ENCODE results near the gene VTI1A.
"Not testable (repeated sequence)": the region's sequence is repeated elsewhere in the genome, so short reads cannot be mapped to it uniquely, and the experiment has no call there.

VTI1A gene

DNA sequence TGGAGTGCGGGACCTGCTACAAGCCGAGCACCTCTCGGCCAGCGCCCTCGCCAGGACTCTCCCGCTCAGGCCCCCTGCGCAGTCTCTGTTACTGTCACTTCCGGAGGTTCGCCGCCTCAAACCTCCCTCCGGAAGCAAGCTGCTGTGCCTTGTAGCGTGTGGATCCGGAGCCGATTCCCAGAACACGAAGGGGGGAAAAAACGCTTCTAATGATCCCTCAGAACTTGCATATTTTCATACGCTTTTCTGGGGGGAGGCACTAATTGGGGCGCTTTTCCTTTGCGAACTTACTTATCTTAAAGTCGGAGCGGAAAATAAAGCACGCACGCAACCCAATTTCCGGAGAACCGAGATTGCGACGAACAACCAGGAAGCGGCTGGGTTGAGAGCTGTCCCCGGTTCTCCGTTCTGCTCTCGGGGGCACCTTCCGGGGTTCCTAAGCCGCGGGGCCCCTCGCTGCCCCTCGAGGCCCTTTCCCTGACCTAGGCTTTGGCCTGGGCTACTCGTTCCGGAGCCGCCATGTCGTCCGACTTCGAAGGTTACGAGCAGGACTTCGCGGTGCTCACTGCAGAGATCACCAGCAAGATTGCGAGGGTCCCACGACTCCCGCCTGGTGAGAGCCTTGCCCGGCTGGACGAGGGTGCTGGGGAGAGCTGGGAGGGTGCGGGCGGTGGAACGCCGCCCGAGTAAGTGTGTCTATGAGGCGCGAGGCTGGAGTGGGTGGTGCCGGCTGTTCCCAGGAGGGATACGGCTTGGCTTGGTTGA, at the start of gene VTI1A, which contains the start of gene ZDHHC6:
Gene VTI1A (plus strand): TSS at position 361 of the 765 bp plus-strand sequence. CDS start 159 bp downstream, at position 520.
Gene ZDHHC6 (minus strand): TSS at position 60 of the 765 bp plus-strand sequence. CDS start 1,478 bp downstream, outside the sequence.
- H3K4me1 ChIP-seq (ENCODE audit: control insufficient read depth, insufficient read depth, low read length), result peaks cover 6% of the 10 kb centered on the region
- H3K36me3 ChIP-seq (ENCODE audit: control insufficient read depth, insufficient read depth, low read length), result no peaks in the 10 kb centered on the region
- H3K27me3 ChIP-seq (ENCODE audit: control insufficient read depth, insufficient read depth, low read length), result no peaks in the 10 kb centered on the region
- H3K9ac ChIP-seq (ENCODE audit: low read length), result peak within 1 kb of the TSS; percentile 94
- no peaks in the 10 kb centered on the region for H3K9me3 ChIP-seq (ENCODE audit: control insufficient read depth, low read length)
- peak within 1 kb of the TSS; percentile 100 for H3K4me3 ChIP-seq (ENCODE audit: low read length)

DNA sequence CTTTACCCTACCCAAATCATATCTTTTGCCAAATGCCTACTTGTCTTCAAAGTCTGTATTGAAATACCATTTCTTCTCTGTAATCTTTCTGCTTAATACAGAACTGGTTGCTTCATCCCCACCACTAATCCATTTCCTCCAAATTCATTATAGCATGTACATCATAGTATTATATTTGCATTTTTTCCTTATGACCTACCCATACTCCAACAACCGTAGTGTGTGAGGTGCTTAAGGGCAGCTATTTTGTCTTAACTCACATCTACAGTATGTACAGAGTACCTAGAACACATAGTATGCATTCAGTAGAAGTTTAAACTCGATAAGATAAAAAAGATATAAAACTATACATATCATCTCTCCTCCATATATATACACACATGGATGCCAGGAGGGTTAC, 49.4 kb upstream of the VTI1A start:
- H3K9ac ChIP-seq (ENCODE audit: low read length), result no peak overlapping the region
- H3K9me3 ChIP-seq (ENCODE audit: control insufficient read depth, low read length), result no peaks in the 10 kb centered on the region
- no peak overlapping the region for H3K4me3 ChIP-seq (ENCODE audit: low read length)
- H3K4me1 ChIP-seq (ENCODE audit: control insufficient read depth, insufficient read depth, low read length), result peaks cover 27% of the 10 kb centered on the region
- H3K27me3 ChIP-seq (ENCODE audit: control insufficient read depth, insufficient read depth, low read length), result no peaks in the 10 kb centered on the region
- H3K36me3 ChIP-seq (ENCODE audit: control insufficient read depth, insufficient read depth, low read length), result no peaks in the 10 kb centered on the region

DNA sequence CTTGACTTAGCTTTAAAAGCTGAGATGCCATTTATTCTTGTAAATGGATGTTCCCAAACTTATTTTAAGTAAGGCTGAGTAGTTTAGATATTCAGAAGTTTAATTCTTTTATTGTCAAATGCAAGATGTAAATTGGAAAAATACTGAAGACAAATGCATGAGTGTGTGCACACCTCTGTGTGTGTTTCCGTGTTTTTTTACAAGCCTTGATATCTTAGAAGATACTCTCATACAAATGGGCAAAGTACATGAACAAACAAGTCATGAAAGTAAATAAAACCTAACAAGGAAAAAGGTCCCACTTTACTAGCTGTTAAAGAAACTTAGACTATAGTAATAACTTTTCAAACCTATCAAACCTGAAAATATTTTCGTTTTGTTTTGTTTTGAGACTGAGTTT, 44.1 kb upstream of the VTI1A start:
- H3K4me3 ChIP-seq (ENCODE audit: low read length), result no peak overlapping the region
- no peaks in the 10 kb centered on the region for H3K27me3 ChIP-seq (ENCODE audit: control insufficient read depth, insufficient read depth, low read length)
- peaks cover 22% of the 10 kb centered on the region for H3K4me1 ChIP-seq (ENCODE audit: control insufficient read depth, insufficient read depth, low read length)
- no peak overlapping the region for H3K9ac ChIP-seq (ENCODE audit: low read length)
- H3K36me3 ChIP-seq (ENCODE audit: control insufficient read depth, insufficient read depth, low read length), result peaks cover 6% of the 10 kb centered on the region
- H3K9me3 ChIP-seq (ENCODE audit: control insufficient read depth, low read length), result no peaks in the 10 kb centered on the region

DNA sequence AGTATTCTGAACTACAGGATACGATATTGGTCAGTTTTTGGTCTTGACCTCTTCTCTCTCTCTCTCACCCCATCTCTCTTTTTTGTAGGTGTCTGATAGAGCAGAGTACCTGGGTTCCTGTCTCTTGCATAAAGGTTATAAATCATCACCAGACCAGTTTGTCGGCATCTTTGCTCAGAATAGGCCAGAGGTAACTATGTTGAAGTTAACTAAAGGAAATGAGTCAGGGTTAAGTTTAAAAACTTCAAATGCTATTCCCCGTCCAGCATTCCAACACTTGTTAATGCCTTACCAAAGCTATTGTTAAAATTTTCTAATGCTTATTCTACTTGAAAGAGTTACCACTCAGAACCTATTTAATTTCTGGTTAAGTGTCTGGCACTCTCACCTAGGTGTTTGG, 42.4 kb upstream of the VTI1A start:
- H3K9me3 ChIP-seq (ENCODE audit: control insufficient read depth, low read length), result no peaks in the 10 kb centered on the region
- no peak overlapping the region for H3K9ac ChIP-seq (ENCODE audit: low read length)
- H3K4me1 ChIP-seq (ENCODE audit: control insufficient read depth, insufficient read depth, low read length), result peaks cover 22% of the 10 kb centered on the region
- H3K4me3 ChIP-seq (ENCODE audit: low read length), result no peak overlapping the region
- H3K36me3 ChIP-seq (ENCODE audit: control insufficient read depth, insufficient read depth, low read length), result peaks cover 6% of the 10 kb centered on the region
- no peaks in the 10 kb centered on the region for H3K27me3 ChIP-seq (ENCODE audit: control insufficient read depth, insufficient read depth, low read length)

DNA sequence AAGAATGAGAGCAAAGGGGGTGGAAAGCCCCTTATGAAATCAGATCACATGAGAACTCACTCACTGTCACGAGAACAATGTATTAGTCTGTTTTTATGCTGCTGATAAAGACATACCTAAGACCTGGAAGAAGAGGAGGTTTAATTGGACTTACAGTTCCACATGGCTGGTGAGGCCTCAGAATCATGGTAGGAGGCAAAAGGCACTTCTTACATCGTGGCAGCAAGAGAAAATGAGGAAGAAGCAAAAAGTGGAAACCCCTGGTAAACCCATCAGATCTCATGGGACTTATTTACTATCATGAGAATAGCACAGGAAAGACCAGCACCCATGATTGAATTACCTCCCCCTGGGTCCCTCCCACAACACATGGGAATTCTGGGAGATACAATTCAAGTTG, 40.2 kb upstream of the VTI1A start:
- not testable (repeated sequence) for H3K36me3 ChIP-seq (ENCODE audit: control insufficient read depth, insufficient read depth, low read length); H3K4me3 ChIP-seq (ENCODE audit: low read length); H3K9me3 ChIP-seq (ENCODE audit: control insufficient read depth, low read length); H3K27me3 ChIP-seq (ENCODE audit: control insufficient read depth, insufficient read depth, low read length); H3K9ac ChIP-seq (ENCODE audit: low read length)
- H3K4me1 ChIP-seq (ENCODE audit: control insufficient read depth, insufficient read depth, low read length), result peaks cover 16% of the 10 kb centered on the region

DNA sequence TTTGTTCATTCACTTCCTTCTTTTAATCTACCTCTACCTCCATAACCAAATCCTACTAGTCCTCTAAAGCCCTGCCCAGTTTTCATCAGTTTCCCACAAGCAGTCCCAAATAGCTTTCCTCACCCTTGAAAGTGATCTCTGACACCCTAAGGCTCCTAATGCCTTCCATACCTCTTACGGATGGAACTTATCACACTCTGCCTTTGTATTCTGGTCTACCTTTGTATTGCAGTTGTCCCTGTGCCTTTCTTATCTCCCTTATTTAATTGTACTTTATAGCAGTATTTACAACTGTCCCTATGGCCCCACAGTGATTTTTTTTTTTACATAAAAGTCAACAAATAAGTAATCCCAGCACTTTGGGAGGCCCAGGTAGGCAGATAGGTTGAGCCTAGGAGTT, 39.3 kb upstream of the VTI1A start:
- Histone ChIP-seq H3K36me3 (ENCODE audit: control insufficient read depth, insufficient read depth, low read length) (peaks cover 6% of the 10 kb centered on the region), H3K9ac (ENCODE audit: low read length) (no peak overlapping the region), H3K4me3 (ENCODE audit: low read length) (no peak overlapping the region)

DNA sequence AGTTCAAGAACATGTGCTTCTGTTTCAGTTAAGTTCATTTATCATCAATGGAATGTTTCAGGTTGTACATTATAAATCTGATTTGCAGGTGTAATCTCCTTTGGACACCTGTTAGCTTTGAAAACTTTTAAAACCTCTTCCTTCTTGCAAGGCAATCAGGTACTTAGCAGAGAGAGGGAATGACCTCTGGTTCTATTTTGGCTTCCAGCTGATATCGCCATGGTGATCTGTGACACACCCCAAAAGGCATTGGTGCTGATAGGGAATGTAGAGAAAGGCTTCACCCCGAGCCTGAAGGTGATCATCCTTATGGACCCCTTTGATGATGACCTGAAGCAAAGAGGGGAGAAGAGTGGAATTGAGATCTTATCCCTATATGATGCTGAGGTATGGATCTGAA, 37.7 kb upstream of the VTI1A start:
- Histone ChIP-seq H3K4me3 (ENCODE audit: low read length) (no peak overlapping the region), H3K4me1 (ENCODE audit: control insufficient read depth, insufficient read depth, low read length) (no peaks in the 10 kb centered on the region), H3K27me3 (ENCODE audit: control insufficient read depth, insufficient read depth, low read length) (no peaks in the 10 kb centered on the region), H3K36me3 (ENCODE audit: control insufficient read depth, insufficient read depth, low read length) (peaks cover 6% of the 10 kb centered on the region), H3K9ac (ENCODE audit: low read length) (no peak overlapping the region), H3K9me3 (ENCODE audit: control insufficient read depth, low read length) (no peaks in the 10 kb centered on the region)

More for the DNA sequence above, 39.3 kb upstream of the VTI1A start:
- peaks cover 8% of the 10 kb centered on the region for H3K4me1 ChIP-seq (ENCODE audit: control insufficient read depth, insufficient read depth, low read length)
- no peaks in the 10 kb centered on the region for H3K9me3 ChIP-seq (ENCODE audit: control insufficient read depth, low read length)
- no peaks in the 10 kb centered on the region for H3K27me3 ChIP-seq (ENCODE audit: control insufficient read depth, insufficient read depth, low read length)

DNA sequence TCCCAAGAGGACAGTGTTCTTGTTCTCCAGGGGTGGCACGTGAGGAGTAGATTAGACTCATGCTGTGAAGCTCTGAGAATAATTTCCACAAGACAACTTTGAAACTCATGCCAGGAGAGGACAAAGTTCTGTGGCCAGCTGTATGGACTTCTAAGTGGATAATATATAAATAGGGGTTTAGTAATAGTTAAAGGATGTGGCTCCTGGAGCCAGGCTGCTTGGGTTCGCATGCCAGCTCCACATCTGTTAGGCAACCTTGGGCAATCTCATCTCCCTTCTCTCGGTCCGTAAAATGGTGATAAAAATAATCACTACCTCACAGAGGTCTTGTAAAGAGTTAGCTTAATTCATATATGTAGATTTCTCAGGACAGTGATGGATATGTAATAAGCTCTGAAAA, 37.3 kb upstream of the VTI1A start:
- no peak overlapping the region for H3K4me3 ChIP-seq (ENCODE audit: low read length)
- no peaks in the 10 kb centered on the region for H3K9me3 ChIP-seq (ENCODE audit: control insufficient read depth, low read length)
- H3K27me3 ChIP-seq (ENCODE audit: control insufficient read depth, insufficient read depth, low read length), result no peaks in the 10 kb centered on the region
- no peaks in the 10 kb centered on the region for H3K4me1 ChIP-seq (ENCODE audit: control insufficient read depth, insufficient read depth, low read length)
- H3K36me3 ChIP-seq (ENCODE audit: control insufficient read depth, insufficient read depth, low read length), result peaks cover 6% of the 10 kb centered on the region
- H3K9ac ChIP-seq (ENCODE audit: low read length), result no peak overlapping the region

DNA sequence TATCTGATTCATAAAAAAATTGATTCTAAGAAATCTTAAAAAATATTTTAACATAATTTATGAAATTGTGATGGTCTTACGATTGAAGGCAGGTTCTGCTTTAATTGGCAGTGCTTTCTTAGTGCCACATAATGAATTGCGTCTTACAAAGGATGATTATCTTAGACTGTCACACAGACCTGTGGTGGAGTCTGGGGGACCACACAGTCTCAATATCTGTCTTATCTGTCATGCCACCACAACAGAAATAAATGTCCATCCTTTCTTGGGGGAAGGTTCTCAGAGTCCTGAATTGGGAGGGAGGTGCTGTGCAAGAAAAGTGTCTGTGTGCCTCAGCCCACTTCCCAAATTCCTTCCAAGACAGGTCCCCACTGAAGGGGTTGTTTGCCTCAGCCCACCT, 34.3 kb upstream of the VTI1A start:
- Histone ChIP-seq H3K36me3 (ENCODE audit: control insufficient read depth, insufficient read depth, low read length) (peaks cover 8% of the 10 kb centered on the region), H3K9me3 (ENCODE audit: control insufficient read depth, low read length) (no peaks in the 10 kb centered on the region)

DNA sequence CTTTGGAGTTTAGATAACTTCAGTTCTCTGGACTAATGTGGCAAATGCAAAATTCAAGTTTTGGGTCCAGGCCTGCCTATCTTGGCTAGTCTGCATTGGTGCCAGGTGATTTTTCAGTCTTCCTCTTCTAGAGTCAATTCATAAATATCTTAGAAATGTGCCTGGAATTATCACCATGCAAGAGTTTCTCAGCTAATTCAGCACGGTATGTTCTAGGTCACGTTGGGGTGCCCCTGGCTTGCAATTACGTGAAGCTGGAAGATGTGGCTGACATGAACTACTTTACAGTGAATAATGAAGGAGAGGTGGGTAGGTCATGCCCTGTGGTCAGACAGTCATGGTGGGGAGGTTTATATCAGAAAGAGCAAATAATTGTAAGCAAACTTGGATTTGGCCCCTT, 25.3 kb upstream of the VTI1A start:
- H3K27me3 ChIP-seq (ENCODE audit: control insufficient read depth, insufficient read depth, low read length), result no peaks in the 10 kb centered on the region
- no peaks in the 10 kb centered on the region for H3K9me3 ChIP-seq (ENCODE audit: control insufficient read depth, low read length)
- H3K4me1 ChIP-seq (ENCODE audit: control insufficient read depth, insufficient read depth, low read length), result no peaks in the 10 kb centered on the region
- no peak overlapping the region for H3K9ac ChIP-seq (ENCODE audit: low read length)
- H3K4me3 ChIP-seq (ENCODE audit: low read length), result no peak overlapping the region
- peaks cover 6% of the 10 kb centered on the region for H3K36me3 ChIP-seq (ENCODE audit: control insufficient read depth, insufficient read depth, low read length)

More for the DNA sequence above, 34.3 kb upstream of the VTI1A start:
- Histone ChIP-seq H3K9ac (ENCODE audit: low read length) (no peak overlapping the region), H3K27me3 (ENCODE audit: control insufficient read depth, insufficient read depth, low read length) (no peaks in the 10 kb centered on the region), H3K4me1 (ENCODE audit: control insufficient read depth, insufficient read depth, low read length) (no peaks in the 10 kb centered on the region), H3K4me3 (ENCODE audit: low read length) (no peak overlapping the region)

DNA sequence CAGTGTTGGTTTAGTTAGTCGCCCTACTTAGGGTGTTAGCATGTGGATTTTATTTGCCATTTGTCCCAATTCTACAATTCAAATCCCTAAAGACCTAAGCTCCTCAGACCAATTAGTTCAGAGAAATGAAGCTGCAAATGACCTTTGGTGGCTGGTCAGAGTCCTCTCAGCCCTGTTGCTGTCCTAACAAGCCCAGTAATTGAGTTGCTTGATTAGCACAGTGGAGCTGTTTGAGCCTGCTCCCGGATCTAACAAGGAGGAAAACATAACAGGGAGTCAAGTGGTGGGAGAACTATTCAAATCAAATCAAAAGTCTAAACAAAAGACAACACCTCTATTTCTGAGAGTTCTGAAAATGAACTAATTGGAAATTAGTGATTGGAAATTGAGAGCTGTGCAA, 22.4 kb upstream of the VTI1A start:
- Histone ChIP-seq H3K4me3 (ENCODE audit: low read length) (no peak overlapping the region), H3K4me1 (ENCODE audit: control insufficient read depth, insufficient read depth, low read length) (no peaks in the 10 kb centered on the region), H3K27me3 (ENCODE audit: control insufficient read depth, insufficient read depth, low read length) (no peaks in the 10 kb centered on the region), H3K36me3 (ENCODE audit: control insufficient read depth, insufficient read depth, low read length) (no peaks in the 10 kb centered on the region), H3K9me3 (ENCODE audit: control insufficient read depth, low read length) (no peaks in the 10 kb centered on the region), H3K9ac (ENCODE audit: low read length) (no peak overlapping the region)

DNA sequence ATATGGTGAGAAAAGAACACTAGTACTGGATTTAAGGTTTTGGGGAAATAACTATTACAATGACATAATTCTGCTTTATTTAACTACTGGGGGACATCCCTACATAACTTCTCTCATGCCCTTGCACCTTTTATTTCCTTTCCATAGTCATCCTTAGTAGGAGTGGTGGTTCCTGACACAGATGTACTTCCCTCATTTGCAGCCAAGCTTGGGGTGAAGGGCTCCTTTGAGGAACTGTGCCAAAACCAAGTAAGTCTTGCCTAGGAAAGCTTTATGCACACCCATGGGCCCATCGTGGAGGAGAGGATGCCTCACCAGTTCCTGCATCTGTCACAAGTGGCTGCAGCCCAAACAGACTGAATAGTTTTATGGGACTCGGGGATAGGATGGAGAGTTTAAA, 20.9 kb upstream of the VTI1A start:
- no peaks in the 10 kb centered on the region for H3K27me3 ChIP-seq (ENCODE audit: control insufficient read depth, insufficient read depth, low read length)
- H3K36me3 ChIP-seq (ENCODE audit: control insufficient read depth, insufficient read depth, low read length), result no peaks in the 10 kb centered on the region
- H3K4me1 ChIP-seq (ENCODE audit: control insufficient read depth, insufficient read depth, low read length), result no peaks in the 10 kb centered on the region
- H3K4me3 ChIP-seq (ENCODE audit: low read length), result no peak overlapping the region
- H3K9me3 ChIP-seq (ENCODE audit: control insufficient read depth, low read length), result no peaks in the 10 kb centered on the region
- no peak overlapping the region for H3K9ac ChIP-seq (ENCODE audit: low read length)

All from mucosa of stomach (tissue), 1 donor.